SHP77 (cell line): ENCODE results near the gene LMX1B.

ENCODE experiments used
- DNase-seq, 2 experiments: peaks; one replicate each; lab custom pipeline; 2025; lab: John Stamatoyannopoulos, UW

LMX1B gene

DNA sequence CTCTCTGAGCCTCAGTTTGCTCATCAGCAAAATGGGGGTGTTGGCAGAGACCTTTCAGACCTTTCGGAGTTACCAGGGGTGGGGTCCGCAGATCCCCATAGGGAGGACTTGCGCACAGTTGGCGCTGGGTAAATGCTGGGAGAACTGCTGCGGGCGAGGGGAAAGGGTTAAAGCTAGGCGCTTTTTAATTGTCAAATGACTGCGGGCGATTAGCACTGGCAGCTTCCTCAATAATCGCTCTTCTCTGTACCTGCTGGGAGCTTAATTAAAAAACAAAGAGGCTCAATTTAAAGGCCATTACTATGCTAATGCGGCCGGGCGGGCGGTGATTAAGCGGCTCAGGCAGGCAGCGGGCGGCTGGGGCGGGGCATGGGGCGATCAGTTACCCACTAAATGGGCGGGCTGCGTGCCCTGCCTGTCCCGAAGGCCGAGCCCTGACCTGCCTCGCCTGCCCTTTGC lies 63.0 kb downstream of the LMX1B start:
- DNase-seq, result no peak

DNA sequence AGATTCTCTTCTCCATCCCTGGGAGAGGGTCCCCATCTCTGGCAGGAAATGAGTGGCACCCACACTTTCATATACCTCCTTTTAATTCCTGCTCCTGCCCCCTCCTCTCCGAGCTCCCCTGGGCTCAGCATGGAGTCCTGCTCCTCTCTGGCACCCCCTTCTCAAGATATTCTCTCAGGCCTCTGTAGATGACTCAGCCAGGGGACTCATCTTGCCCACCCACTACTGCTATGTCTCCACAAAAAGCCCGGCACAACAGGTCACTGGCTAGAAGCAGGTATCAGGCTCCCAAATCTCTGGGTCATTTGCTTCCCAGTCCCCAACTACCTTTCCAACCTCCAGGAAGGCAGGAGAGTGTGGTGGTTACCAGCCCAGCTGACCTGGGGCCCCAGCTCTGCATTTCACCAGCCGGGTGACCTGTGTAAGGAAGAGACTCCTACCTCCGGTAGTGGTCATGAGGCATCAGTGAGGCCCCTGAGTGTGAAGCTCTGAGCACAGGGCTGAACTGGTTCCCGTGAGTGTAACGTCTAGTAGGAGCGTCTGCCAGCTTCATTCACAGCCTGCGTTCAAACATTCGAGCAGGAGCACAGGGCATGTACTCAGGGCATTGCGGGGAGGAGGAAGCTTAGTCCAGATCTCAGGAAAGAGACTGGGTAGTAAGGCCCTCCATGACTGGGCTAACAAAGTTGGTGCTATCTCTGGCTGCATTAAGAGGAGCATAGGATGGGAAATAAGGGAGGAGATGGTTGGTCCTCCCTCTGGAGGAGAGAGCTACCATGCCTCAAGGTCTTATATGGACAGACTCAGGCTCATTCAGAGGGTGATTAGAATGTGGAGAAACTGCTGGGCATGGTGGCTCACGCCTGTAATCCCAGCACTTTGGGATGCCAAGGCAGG lies 63.7 kb downstream of the LMX1B start:
- DNase-seq, result no peak

DNA sequence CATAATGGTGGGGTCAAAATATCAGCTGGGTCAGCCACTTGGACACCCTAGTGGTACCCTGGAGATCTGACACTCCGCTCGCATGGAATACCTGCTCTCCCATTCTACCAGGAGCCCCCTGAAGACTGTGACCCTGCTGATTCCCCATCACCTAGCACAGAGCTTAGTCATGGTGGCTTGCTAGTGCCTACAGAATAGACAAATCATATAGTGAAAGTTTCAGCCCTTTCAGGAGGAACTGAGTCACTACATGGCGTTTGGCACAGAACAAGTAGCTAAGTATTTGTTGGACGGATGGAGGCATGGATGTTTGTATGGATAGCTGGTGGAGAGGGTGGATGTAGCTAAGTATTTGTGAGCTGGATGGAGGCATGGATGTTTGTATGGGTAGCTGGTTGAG lies 65.3 kb downstream of the LMX1B start:
- no peak for DNase-seq

DNA sequence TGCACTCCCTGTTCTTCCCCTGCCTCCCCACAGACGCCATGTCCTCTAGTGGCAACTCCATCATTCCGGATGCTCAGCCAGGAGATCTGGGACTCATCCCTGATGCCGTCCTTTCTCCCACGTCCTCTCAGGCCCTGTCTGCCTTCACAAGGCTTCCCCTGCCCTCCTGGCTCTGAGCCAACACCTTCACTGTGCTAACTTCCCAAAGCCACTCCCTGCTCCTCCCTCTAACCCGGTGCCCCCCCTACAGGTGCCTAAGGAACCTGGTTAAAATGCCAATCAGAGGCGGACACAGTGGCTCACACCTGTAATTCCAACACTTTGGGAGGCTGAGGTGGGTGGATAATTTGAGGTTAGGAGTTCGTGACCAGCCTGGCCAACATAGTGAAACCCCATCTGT lies 67.6 kb downstream of the LMX1B start:
- no peak for DNase-seq

DNA sequence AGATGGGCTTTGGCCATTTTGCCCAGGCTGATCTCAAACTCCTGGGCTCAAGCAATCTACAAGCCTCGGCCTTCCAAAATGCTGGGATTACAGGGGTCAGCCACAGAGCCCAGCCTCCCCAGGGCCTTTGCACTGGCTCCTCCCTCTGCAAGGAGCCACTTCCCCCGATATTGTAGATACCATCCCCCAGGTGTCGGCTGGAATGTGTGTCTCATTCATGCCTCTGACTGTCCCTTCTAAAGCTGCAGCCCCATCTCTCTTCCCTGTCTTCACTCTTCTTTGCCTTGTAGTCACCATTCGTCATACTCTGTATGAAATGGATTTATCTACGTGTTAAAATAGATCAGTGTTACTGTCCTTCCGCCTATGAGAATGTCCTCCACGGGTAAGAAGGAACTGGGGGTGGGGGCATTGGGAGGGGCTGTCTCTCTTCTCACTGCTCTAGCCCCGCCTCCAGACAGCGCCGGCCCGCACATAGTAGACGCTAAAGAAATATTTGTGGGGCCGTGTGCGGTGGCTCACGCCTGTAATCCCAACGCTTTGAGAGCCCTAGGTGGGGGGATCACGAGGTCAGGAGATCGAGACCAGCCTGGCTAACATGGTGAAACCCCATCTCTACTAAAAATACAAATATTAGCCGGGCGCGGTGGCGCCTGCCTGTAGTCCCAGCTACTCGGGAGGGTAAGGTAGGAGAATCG lies 68.5 kb downstream of the LMX1B start:
- DNase-seq, result no peak

DNA sequence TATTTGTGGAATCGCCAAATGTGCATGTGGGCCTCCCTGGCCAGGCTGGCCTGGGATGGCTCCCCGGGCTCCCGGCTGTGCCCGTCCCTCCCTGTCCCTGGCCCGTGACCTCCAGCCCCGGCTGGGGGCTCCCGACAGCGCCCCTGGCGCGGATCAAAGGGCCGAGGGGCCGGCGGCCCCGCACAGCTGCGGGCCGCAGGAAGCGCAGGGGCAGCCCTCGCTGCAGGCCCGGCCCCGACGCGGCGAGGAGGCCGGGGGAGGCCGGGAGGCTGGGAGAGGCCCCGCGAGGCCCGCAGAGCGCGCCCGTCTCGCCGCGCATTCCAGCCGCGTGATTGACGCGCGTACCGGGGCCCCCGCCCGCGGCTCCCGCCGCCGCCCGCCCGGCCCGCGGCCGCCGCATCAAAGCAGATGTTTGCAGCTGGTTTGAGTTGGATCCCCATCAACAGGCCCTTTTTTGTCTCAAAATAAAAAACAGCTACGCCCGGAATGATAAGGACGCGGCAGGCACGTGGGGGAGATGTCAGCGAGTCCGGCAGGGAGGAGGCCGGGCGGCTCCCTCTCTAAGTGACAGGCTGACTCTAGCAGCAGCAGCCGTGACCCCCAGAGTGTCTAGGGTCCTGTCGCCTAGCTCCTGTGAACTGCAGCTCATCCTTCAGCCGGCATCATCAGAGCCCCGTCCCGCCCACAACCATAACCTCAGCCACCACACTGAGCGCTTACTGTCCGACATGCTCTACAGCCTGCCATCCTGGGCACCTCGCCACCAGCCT lies 69.4 kb downstream of the LMX1B start:
- DNase-seq, result no peak

DNA sequence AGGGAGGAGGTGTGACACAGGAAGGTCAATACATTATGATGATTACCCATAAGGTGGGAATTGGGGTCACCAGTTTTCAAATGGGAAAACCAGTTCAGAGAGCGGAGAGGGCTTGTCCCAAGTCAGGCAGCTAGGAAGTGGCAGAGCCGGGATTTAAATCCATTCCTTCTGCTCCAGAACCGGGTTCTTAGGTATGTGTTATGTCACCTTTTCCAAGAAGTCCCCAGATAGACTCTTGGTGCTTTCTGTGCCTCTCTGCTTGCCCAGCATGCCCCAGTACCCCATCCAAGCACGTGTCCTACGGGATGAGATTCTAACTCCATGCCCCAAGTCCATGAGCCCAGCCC lies 69.9 kb downstream of the LMX1B start:
- DNase-seq, result no peak

DNA sequence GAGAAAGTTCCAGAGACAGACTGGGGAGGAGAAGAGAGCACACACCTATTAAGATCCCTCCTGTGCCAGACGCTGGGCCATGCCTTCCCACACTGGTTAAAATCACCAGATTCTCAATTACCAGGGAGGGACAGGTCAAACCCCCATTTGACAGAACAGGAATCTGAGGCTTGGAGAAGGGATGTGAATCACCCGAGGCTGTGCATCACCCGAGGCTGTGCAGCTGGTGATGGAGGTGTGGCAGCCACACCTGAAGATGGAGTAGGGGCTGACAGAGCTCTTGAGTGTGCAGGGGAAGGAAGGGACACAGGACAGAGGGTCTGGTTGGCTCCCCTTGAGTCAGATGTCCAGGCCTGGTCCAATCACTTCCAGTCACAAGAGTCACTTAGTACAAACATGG lies 70.6 kb downstream of the LMX1B start:
- no peak for DNase-seq

DNA sequence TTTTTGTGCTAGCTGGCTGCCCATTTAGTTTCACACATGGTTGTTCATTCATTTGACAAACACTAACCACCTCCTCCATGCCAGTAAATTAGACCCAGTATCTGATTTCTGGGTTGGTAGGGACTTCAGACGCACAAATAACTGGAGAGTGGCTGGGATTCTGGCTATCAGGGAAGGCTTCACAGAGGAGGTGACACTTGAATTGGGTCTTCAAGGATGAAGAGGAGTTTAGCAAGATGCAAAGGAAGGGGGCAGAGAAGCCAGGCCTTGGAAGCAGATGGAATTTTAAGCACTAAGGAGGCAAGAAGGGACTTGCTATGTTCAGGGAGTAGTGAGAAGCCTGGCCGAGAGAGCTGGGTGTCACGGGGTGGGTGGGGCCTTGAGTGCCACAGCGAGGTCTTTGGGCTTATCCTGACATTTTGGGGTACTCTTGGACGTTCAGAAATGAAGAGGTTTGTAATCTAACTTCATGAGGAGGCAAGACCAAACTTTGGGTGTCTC lies 71.3 kb downstream of the LMX1B start:
- DNase-seq, result no peak

DNA sequence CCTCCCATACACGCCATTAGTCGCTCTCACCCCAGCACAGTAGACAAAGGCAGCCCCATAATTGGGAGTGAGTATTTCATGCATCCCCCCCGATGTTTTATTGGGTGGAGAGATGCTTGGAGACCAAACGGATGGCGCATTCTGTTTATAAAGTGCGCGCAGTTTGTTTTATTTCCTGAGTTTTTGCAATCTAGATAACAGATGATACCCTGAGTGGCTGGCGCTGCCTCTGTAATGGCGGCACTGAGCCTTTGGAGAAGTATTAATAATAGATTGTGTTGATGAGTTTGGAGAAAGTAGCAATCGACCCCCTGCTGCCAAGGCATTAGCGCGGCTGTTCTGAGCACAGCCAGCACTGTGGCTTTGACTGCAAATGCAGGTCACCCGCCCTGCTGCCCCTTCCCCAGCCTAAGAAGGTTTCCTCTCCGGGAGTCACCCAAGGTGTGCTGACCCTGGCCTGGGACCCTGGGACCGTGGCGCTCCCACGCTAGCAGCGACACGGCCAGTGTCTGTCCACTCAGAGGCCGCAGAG lies 74.3 kb downstream of the LMX1B start:
- no peak for DNase-seq

DNA sequence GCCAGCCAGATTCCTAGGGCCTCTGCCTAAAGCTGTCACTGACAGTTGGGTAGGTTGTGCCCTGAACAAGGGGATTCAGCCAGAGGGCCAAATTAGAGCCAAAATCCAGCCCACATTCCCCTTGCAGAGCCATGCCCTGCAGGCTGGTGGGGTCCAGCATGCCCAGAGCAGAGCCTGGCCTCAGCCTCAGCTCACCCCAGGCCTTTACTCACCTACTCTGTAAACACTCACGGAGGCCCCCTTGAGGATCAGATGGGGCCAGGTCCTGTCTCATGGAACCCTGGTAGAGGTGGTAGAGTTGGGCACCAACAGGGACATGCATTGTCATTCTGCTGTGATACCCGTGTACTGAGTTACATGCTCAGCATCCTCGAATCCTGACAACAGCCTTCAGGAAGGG lies 74.9 kb downstream of the LMX1B start:
- DNase-seq, result no peak

DNA sequence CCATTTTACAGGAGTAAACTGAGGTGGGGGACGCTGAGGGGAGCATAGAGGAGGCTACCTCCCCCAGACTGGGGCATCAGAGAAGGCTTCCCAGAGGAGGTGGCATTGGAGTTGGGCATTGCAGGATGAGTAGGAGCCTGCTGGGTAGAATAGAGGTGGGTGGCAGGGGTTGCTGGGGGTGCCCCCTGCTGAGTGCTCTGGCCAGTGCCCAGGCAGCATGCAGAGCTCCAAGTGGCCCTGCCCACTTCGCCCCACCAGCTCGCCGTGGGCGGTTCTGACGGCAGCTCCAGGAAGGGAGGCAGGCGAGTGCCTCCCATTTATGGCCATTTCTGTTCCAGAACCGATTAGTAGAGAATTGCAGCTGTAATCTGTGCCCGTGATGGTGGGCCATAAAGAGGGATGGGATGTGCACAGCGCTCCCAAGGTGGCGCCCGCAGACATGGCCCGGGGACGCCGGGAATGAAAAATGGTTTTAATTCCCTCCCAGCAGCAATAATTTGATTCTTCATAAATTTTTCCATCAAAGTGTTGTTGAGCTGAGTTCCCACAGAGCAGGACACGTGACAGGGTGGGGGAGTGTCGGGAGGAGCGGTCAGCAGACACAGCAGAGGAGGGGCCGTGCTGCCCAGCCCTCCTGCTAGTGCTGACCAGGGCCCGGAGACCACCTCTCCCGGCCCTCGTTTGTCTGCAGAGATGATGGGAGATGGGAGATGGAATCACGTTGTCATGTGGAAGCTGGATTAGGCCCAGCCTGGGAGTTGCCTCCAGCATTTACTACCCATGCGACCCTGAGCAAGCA lies 75.5 kb downstream of the LMX1B start:
- DNase-seq, result no peak

DNA sequence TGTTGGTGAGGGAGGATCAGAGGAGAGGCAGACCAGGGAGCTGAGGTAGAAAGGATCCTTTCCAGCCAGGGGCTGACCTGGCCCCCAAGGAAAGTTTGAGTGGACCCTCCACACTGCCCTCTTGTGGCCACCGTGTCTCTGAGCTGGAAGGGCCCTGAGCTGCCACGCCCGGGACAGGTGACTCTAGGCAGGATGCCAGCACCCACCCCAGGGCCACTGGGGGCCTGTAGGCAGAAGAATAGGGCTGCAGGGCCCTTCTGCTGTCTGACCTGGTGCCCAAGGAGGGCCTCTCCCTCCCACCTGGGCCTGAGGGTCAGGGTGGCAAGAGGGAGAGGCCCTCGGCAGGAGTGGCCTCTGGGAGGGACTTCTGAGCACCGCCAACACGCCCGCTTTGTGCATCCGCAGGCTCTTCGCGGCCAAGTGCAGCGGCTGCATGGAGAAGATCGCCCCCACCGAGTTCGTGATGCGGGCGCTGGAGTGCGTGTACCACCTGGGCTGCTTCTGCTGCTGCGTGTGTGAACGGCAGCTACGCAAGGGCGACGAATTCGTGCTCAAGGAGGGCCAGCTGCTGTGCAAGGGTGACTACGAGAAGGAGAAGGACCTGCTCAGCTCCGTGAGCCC lies 76.8 kb downstream of the LMX1B start:
- DNase-seq, result peak; percentile 39 to 55

DNA sequence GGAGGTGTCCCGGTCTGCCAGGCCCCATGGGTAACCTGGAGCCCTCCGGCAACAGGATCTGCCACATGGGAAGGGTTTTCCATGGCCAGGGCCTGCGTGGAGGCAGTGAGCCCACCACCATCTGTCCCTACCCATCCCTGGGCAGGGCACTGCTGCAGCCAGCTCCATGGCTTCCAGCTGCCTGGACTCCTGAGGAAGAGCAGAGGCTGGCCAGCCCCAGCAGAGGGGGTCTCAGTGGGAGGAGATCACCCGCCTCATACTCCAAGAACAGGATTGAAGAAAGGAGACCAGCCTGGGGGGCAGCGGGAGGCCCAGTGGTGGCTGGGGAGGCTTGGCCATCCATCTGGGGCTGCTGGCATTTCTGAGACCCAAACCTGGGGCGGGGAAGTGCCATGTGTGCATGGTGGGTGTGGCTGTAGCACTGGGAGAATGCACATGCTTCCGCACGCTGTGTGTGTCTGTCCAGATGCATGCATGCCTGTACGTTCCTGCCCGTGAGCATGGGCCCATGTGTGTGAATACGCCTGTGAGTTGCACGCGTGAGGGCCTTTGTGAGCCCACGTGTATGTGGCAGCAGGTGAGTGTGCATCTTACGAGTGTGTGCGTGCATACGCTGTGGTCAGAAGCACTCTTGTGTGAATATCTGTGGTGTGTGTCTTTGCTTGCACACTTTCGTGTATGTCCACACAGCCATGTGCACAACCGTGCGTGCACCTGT lies 78.5 kb downstream of the LMX1B start:
- no peak for DNase-seq

DNA sequence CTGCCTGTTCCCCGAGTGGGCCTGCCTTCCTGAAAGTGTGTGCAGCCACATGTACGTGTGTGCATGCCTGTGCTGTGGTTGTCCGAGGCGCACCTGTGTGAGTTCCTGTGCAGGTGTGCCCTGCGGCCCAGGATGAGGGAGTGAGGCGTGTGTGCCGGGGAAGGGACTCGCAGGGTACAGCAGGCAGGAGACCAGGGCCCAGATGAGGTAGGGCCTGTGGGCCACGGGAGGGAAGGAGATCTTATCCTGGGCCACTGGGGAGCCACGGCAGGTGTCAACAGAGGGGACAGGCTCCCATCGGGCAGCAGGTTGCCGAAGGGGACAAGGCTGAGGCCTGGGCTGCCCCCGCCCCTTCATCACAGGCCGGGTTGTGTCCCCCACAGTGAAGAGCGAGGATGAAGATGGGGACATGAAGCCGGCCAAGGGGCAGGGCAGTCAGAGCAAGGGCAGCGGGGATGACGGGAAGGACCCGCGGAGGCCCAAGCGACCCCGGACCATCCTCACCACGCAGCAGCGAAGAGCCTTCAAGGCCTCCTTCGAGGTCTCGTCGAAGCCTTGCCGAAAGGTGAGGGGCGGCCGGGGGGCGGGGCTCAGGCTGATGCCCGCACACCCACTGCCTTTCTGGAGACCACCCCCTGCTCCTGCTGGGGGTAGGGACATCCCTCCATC lies 79.2 kb downstream of the LMX1B start:
- DNase-seq, result no peak

DNA sequence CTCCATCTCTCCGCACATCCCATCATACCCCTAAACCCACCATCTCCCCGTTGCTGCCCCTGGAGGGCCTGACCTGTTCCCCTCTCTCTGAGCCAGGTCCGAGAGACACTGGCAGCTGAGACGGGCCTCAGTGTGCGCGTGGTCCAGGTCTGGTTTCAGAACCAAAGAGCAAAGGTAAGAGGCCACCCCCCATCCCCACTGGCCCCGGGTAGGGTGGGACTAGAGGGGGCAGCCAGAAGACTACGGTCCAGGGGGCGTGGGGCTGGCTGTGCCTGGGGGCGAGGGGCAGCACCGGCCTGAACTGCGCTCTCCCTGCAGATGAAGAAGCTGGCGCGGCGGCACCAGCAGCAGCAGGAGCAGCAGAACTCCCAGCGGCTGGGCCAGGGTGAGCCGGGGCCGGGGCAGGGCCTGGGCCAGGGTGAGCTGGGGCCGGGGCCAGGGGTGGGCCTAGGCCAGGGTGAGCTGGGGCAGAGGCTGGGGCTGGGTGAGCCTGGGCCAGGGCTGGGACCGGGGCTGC lies 79.8 kb downstream of the LMX1B start:
- DNase-seq, result no peak

DNA sequence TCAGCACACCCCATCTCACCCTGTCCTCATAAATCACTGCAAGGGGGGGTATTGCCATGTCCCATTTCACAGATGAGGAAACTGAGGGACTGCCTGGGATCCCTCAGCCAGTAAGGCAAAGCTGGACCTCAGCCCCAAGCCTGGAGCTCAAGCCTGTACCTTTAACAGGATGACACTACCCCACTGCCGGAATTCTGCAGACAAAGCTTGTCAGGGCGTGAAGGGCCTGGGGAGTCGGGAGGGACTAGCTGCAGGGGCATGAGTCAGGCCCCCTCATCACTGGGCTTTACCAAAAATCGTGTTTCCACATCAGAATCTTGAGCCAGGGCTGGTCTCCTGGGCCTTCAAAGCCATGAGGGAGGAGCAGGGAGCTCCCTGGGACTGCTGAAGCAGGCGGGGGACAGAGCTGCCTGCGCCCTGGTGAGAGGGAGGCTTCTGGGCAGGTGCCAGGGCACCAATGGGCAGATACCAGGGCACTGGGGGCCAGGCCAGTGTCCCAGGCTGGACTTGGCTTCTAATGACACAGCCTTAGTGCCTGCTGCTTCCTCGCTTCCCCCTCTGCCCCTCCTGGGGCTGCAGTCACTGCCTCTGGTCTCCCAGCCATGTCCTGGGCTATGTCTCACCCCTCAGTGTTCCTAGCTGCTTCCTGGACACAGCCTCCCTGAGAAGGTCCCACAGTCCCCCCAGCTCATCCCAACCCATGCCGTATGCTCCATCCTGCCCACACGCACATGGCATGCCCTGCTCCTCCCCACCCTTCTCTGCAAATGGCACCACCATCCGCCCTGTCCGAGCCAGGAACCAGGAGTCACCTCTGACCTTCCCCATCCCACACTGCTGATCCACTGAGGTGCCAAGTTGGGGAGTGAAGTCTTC lies 80.7 kb downstream of the LMX1B start:
- DNase-seq, result no peak

DNA sequence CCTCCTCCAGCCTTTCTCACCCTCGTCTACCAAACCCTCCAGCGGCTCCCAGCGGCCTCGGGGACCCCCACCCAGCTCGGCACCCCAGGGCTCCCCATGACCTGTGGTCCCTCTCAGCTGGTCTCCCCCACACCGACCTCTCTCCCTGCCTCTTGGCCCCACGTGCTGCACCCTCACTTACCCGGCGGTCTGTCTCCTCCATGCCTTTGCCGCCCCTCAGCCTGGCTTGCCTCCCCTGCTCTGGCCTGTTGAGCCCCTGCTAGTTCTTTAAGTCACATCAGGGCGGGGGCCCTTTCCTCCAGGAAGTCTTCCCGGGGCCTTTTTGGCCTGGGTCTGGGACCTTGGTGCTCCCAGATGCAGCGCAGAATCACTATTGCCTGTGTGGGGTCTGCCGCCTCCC lies 81.5 kb downstream of the LMX1B start:
- DNase-seq, result no peak
